Keratinocyte (primary cell): ENCODE data around the gene PIK3C3. TPM values are rescaled to one million over a fixed set of nuclear protein-coding genes. Genes with fewer than 3 reads are reported as not detected.
A peak's percentile ranks its signal among the peaks of the same experiment; 100 is the strongest.
"Not testable (repeated sequence)": the region's sequence is repeated elsewhere in the genome, so short reads cannot be mapped to it uniquely, and the experiment has no call there.

Source experiments
- DNase-seq: peaks from one replicate; pipeline ENCODE4 v3.0.0-alpha.2; 2011; ENCODE audit warnings: low read depth, missing footprints, low spot score
- FAIRE-seq: peaks from 2 replicates; lab custom pipeline; 2011; peaks lifted over from hg19 to GRCh38; lab: Jason Lieb, UNC
- H2AFZ ChIP-seq: 2 replicates; pipeline ENCODE4 v1.6.0; 2012; ENCODE audit warnings: low read length, control low read depth, inconsistent platforms; ENCODE audit not compliant: control insufficient read depth
- H3K27ac ChIP-seq: 2 replicates; pipeline ENCODE4 v1.5.1; 2011; ENCODE audit warnings: low read length; ENCODE audit not compliant: control insufficient read depth, insufficient read depth
- H3K27me3 ChIP-seq: 3 replicates; pipeline ENCODE4 v1.6.0; 2011; ENCODE audit warnings: low read length; ENCODE audit not compliant: control insufficient read depth, insufficient read depth; ENCODE audit errors: extremely low read depth
- H3K36me3 ChIP-seq, 2 experiments: 2 replicates in 1 of 2; 3 replicates in 1 of 2; pipeline ENCODE4 v1.5.1; 2011; ENCODE audit warnings: low read length in 2 of 2, mild to moderate bottlenecking in 1 of 2; ENCODE audit not compliant: control insufficient read depth in 2 of 2, insufficient read depth in 2 of 2; ENCODE audit errors: extremely low read depth in 1 of 2
- H3K4me1 ChIP-seq: 3 replicates; pipeline ENCODE4 v1.5.1; 2011; ENCODE audit warnings: low read length; ENCODE audit not compliant: control insufficient read depth, insufficient read depth; ENCODE audit errors: extremely low read depth
- H3K4me2 ChIP-seq: 3 replicates; pipeline ENCODE4 v1.6.0; 2011; ENCODE audit warnings: low read depth, low read length; ENCODE audit not compliant: control insufficient read depth, insufficient read depth; ENCODE audit errors: extremely low read depth
- H3K4me3 ChIP-seq, 3 experiments: fragments of 200-600 bp in 1 of 3; sonication (generic) in 1 of 3; 2 replicates in 2 of 3; 3 replicates in 1 of 3; pipeline ENCODE4 v1.5.1; 2011 to 2016; ENCODE audit warnings: low read length in 3 of 3, mild to moderate bottlenecking in 3 of 3, control low read depth in 2 of 3, inconsistent platforms in 1 of 3, low read depth in 1 of 3, mixed read lengths in 1 of 3, mixed run types in 1 of 3, moderate library complexity in 1 of 3; ENCODE audit not compliant: control insufficient read depth in 2 of 3, insufficient read depth in 2 of 3; ENCODE audit errors: extremely low read depth in 1 of 3
- H3K79me2 ChIP-seq: 2 replicates; pipeline ENCODE4 v1.6.0; 2012; ENCODE audit warnings: low read length; ENCODE audit not compliant: control insufficient read depth, insufficient read depth
- H3K9ac ChIP-seq: 3 replicates; pipeline ENCODE4 v1.6.0; 2011; ENCODE audit warnings: low read length; ENCODE audit not compliant: control insufficient read depth, insufficient read depth; ENCODE audit errors: extremely low read depth
- H3K9me1 ChIP-seq: 3 replicates; pipeline ENCODE4 v1.6.0; 2011; ENCODE audit warnings: low read length; ENCODE audit not compliant: control insufficient read depth, insufficient read depth; ENCODE audit errors: extremely low read depth
- H3K9me3 ChIP-seq: 2 replicates; pipeline ENCODE4 v1.5.1; 2012; ENCODE audit warnings: low read depth, low read length; ENCODE audit not compliant: control insufficient read depth
- H4K20me1 ChIP-seq: 3 replicates; pipeline ENCODE4 v1.6.0; 2011; ENCODE audit warnings: low read length; ENCODE audit not compliant: control insufficient read depth, insufficient read depth; ENCODE audit errors: extremely low read depth
- EZH2 ChIP-seq: IDR thresholded peaks from one replicate; pipeline ENCODE4 v1.6.1; 2012; ENCODE audit warnings: inconsistent platforms, mild to moderate bottlenecking, low read length, moderate library complexity
- dilution Hi-C: fragments of 300-500 bp; cut with MboI; formaldehyde crosslinking; loops from one replicate; pipeline ENCODE4 v1.7.0; 2020; ENCODE audit warnings: low sequenced_read_pairs; ENCODE audit not compliant: extremely low pct_ligation_motif_present
- polyA plus RNA-seq, 5 experiments: library from polyadenylated mRNA; depleted of rRNA in 3 of 5; stranded (reverse) in 3 of 5; stranded (forward) in 1 of 5; unstranded in 1 of 5; fragments of >200 nt; gene quantifications; 1 replicate in 1 of 5; 2 replicates in 3 of 5; 3 replicates in 1 of 5; pipeline versions ENCODE4 v1.2.1 to v1.2.3, GENCODE V29; 2011 to 2012; ENCODE audit warnings: missing spikeins in 2 of 5, low read depth in 1 of 5, low replicate concordance in 1 of 5
- TF ChIP-seq, protein P1 (sequence below), 3 experiments: IDR thresholded peaks in 1 of 3; conservative IDR thresholded peaks in 1 of 3; optimal IDR thresholded peaks in 1 of 3; 2 replicates in 2 of 3; 3 replicates in 1 of 3; pipeline versions ENCODE3 to v1.5.1; 2011; ENCODE audit warnings: low read length in 3 of 3, mild to moderate bottlenecking in 3 of 3, moderate library complexity in 2 of 3, control low read depth in 1 of 3, inconsistent platforms in 1 of 3; ENCODE audit not compliant: insufficient read depth in 2 of 3; ENCODE audit errors: extremely low read depth in 1 of 3

The PIK3C3 gene
- polyA plus RNA-seq, 1 donor (not counting 4 experiments of a cell fraction or from before 2014, with no cell fraction given): 65.0 TPM

DNA sequence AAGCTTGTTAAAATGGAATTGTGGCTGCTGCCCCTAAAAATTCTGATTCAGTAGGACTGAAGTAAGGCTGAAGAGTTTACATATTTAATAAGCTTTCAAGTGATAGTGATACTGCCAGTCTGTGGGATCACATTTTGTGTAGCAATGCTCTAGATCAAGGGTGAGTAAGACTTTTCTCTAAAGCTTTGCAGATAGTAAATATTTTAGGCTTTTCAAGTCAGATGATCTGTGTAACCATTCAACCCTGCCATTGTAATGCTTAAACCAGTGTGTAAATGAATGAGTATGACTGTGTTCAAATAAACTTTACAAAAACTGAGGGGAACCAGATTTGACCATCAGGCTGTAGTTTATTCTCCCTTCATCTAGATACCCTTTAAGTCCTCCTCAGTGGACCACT is 92.7 kb downstream of the PIK3C3 start:
- Histone ChIP-seq H4K20me1 (no peaks in the 10 kb centered on the region), H3K36me3 (peaks cover 4 to 10% of the 10 kb centered on the region in 2 experiments), H2AFZ (no peak overlapping the region), H3K9ac (no peak overlapping the region), H3K4me3 (no peak overlapping the region), H3K9me1 (peaks cover 2% of the 10 kb centered on the region), H3K4me2 (peak overlapping the region; percentile 31), H3K27ac (peak overlapping the region; percentile 54), H3K4me1 (peaks cover 28% of the 10 kb centered on the region), H3K27me3 (no peaks in the 10 kb centered on the region), H3K9me3 (no peaks in the 10 kb centered on the region), H3K79me2 (no peaks in the 10 kb centered on the region)
- TF ChIP-seq, protein P1, sequence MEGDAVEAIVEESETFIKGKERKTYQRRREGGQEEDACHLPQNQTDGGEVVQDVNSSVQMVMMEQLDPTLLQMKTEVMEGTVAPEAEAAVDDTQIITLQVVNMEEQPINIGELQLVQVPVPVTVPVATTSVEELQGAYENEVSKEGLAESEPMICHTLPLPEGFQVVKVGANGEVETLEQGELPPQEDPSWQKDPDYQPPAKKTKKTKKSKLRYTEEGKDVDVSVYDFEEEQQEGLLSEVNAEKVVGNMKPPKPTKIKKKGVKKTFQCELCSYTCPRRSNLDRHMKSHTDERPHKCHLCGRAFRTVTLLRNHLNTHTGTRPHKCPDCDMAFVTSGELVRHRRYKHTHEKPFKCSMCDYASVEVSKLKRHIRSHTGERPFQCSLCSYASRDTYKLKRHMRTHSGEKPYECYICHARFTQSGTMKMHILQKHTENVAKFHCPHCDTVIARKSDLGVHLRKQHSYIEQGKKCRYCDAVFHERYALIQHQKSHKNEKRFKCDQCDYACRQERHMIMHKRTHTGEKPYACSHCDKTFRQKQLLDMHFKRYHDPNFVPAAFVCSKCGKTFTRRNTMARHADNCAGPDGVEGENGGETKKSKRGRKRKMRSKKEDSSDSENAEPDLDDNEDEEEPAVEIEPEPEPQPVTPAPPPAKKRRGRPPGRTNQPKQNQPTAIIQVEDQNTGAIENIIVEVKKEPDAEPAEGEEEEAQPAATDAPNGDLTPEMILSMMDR (optimal IDR thresholded peaks at IDR 0.05 in 1 of 3, IDR thresholded peaks at IDR 0.05 in 1 of 3, conservative IDR thresholded peaks at IDR 0.05 in 1 of 3; ENCODE audit: extremely low read depth in 1 of 3, insufficient read depth in 2 of 3, low read length in 3 of 3): no peak
- TF ChIP-seq EZH2: no peak
- no peak for FAIRE-seq
- dilution Hi-C loops: no loop called here
- DNase-seq: no peak

DNA sequence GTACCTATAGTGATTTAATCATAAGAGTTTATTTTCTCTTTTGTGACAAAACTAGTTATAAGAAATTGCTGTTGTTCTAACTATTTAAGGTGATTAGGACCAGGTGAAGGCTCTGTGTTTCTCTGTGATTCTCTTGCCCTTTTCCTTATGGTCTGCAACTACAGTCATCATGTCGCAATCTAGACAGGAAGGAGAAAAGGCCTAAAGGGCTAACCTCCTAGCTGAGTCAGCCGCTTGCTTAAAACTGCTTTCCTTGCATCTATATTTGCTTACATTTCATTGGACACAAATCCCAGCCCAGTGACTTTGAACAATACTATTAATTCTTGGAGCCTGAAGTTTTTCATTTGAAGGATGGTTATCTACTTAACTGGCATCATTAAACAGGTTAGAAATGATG is 93.1 kb downstream of the PIK3C3 start:
- dilution Hi-C loops: no loop called here
- H4K20me1 ChIP-seq: no peaks in the 10 kb centered on the region
- peak overlapping the region; percentile 54 for H3K27ac ChIP-seq
- H3K4me2 ChIP-seq: peak overlapping the region; percentile 31
- peaks cover 2% of the 10 kb centered on the region for H3K9me1 ChIP-seq
- peaks cover 4 to 10% of the 10 kb centered on the region in 2 experiments for H3K36me3 ChIP-seq
- H3K27me3 ChIP-seq: no peaks in the 10 kb centered on the region
- H3K79me2 ChIP-seq: no peaks in the 10 kb centered on the region
- H3K4me1 ChIP-seq: peaks cover 28% of the 10 kb centered on the region
- FAIRE-seq (peak; percentile 96), DNase-seq (peak; percentile 21)
- no peak overlapping the region for H3K9ac ChIP-seq
- no peak overlapping the region for H2AFZ ChIP-seq
- no peak for TF ChIP-seq EZH2
- TF ChIP-seq, protein P1 (optimal IDR thresholded peaks at IDR 0.05 in 1 of 3, IDR thresholded peaks at IDR 0.05 in 1 of 3, conservative IDR thresholded peaks at IDR 0.05 in 1 of 3; ENCODE audit: extremely low read depth in 1 of 3, insufficient read depth in 2 of 3, low read length in 3 of 3): no peak
- H3K9me3 ChIP-seq: no peaks in the 10 kb centered on the region
- H3K4me3 ChIP-seq: no peak overlapping the region

DNA sequence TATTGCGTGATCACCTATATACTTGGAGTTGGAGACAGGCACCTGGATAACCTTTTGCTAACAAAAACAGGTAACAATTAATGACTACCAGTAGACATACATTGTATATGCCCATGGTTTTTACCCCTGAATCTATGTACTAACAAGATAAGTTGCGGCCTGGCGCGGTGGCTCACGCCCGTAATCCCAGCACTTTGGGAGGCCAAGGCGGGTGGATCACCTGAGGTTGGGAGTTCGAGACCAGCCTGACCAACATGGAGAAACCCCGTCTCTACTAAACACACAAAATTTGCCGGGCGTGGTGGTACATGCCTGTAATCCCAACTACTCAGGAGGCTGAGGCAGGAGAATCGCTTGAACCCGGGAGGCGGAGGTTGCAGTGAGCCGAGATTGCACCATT is 94.5 kb downstream of the PIK3C3 start:
- H3K79me2 ChIP-seq, DNase-seq, H2AFZ ChIP-seq, H3K27ac ChIP-seq, dilution Hi-C loops, H3K27me3 ChIP-seq, H3K9ac ChIP-seq, H4K20me1 ChIP-seq, H3K4me3 ChIP-seq, H3K9me1 ChIP-seq, FAIRE-seq, H3K9me3 ChIP-seq, H3K4me2 ChIP-seq: not testable (repeated sequence)
- Histone ChIP-seq H3K36me3 (peaks cover 4 to 10% of the 10 kb centered on the region in 2 experiments), H3K4me1 (peaks cover 28% of the 10 kb centered on the region)
